Stromal cell of bone marrow (primary cell): ENCODE data around the gene LHPP.
"Not testable (repeated sequence)": the region's sequence is repeated elsewhere in the genome, so short reads cannot be mapped to it uniquely, and the experiment has no call there.

Source experiments
- DNase-seq: peaks from one replicate; pipeline ENCODE4 v3.0.0-alpha.2; 2012; ENCODE audit warnings: low read depth

Gene LHPP

DNA sequence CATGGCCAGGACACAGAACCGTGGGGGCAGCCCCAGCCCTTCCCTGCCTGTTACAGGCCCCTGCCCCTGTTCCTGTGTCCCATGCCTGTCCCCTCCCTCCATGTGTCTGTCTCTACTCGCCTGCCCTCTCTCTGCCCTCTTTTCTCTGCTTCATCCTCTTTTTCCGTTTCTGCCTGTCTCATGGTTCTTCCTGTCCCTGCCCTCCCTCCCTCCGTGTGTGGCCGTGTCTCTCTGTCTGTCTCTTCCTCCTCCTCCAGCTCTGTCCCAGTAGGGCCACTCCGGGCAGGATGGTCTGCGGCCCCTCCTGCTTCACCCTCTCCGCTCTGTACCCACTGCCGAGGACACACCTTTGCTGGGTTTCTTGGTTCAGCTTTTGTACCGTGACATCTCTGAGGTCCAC is 145.2 kb downstream of the LHPP start:
- DNase-seq = no peak

DNA sequence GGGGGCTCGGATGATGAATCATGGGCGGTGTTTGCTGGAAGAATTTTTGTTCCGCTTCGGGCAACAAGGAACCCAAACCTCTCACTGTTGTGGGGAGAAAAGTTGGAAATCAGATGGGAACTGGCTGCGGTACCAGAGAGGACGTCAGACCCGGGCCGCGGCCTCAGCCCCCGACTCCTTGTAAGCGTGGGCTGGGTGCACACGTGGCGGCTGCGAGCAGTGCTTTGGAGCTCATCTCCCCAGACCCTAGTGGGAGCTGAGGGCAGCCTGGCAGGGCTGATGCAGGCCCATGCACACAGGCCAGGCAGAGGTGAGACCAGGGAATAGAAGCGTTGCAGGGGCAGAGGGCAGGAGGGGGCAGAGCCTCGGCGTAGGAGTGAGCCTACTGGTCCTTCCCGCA is 146.1 kb downstream of the LHPP start:
- no peak for DNase-seq

DNA sequence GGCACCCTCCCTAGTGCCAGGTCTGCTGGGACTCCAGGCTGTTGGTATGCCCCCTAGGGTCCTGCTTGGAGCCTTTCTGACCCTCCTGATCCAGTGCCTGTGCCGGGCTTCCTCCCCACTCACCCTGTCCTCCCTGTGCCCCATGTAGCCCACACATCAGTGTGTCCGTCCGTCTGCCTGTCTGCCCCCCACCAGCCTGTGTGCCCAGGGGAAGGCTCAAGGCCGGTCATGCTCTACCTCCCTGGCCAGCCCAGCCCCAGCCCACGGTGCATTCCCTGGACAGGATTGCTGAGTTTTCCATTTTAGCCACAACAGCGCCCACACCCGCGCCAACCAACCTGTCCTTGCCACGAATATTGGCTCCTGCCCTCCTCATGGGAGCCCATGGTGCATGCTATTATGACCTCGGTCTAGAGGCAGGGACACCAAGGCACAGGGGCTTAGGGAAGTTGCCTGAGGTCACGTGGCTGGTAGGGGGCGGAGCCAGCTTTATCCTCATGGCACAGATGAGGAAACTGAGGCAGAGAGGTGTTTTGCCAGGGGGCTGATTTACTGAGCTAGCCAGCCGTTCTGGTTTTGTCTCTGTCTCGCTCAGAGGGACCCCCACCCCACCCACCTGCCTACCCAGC is 146.6 kb downstream of the LHPP start:
- DNase-seq = no peak

DNA sequence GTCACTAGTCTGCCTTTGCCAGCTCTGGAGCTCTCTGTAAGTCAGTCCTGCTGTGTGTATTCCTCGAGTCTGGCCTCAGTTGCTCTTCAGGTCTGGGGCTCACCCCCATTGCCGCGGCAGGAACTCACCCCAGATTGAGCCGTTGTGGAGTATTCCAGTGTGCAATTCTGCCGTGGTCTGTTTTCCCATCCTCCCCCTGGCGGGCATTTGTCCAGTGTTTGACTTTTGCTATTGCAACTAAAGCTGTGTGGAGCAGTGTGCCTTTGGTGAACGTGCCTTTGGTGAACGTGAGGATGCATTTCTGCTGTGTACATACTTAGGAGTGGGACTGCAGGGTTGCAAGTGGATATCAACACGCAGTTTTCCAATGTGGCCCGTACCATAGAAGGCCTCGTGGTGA is 148.1 kb downstream of the LHPP start:
- no peak for DNase-seq

DNA sequence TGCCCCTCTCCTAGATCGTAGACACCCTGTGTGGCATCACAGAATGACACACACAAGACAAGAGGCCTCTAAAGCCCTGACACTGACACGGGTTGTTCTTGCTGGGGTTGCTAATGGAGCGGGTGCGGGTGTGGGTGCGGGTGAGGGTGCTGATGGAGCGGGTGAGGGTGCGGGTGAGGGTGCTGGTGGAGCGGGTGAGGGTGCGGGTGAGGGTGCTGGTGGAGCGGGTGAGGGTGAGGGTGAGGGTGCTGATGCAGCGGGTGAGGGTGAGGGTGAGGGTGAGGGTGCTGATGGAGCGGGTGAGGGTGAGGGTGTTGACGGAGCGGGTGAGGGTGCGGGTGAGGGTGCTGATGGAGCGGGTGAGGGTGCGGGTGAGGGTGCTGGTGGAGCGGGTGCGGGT is 148.6 kb downstream of the LHPP start:
- not testable (repeated sequence) for DNase-seq

DNA sequence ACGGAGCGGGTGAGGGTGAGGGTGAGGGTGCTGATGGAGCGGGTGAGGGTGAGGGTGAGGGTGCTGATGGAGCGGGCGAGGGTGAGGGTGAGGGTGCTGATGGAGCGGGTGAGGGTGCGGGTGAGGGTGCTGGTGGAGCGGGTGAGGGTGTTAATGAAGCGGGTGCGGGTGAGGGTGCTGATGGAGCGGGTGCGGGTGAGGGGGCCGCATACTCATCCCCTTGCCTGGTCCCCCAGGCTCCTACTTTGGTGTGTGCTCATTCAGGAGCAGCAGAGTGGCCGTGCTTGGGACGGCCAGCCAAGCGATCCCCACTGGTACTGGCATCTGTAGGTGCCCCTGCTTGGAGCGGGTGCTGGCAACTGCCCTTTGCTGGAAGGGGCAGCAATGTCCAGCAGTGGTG is 149.2 kb downstream of the LHPP start:
- not testable (repeated sequence) for DNase-seq

DNA sequence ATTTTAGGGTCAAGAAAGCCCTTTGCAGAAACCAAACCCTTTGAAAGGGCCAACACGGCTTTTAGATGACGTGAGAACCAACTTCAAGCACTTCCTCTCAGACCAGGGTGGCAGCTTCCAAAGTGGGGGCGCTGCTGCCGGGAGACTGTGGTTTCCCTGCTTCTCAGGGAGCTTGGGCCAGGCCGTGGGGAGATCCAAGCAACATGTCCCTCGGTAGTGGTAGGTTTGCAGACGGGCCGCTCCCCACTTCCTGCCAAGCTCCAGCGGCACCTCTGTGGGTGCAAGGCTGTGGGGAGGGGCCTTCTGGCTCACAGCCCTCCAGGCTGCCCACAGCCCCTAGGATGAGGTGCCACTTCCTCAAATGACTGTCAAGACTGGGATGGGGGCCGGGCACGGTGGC is 150.1 kb downstream of the LHPP start:
- DNase-seq = no peak

DNA sequence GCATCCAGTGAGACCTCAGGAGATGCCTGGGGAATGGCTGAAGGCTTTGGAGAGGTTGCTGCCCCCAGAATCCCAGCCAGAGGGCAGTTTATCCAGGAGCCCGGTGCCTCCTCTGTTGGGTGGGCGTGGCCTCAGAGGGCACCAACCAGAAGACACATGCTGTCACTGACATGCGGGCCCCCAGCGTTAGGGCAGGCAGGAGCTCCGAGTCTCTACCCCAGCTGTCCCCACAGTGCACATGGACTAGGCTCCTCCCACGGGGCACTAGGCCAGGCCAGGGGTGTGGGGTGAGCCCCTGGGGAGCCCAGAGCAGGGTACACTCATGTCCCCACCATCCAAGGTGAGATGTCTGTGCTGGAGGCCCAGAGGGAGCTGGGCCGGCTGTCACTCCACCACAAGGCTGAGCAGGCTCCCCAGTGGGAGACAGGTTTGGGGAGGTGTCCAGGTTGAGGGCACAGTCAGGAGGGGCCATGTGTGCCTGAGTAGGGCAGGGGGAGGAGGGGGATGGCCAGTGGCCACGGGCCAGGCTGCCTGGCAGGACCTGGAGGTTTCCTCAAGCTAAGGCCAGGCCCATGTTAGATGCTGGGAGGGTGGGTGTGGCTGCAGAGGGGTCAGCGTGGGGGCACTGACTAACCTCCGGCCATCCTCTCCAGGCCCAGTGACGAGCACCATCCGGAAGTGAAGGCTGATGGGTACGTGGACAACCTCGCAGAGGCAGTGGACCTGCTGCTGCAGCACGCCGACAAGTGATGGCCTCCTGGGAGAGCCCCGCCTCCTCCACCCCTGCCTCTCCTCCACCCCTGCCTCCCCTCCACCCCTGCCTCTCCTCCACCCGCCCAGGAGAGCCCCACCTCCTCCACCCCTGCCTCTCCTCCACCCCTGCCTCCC is 151.2 kb downstream of the LHPP start:
- no peak for DNase-seq

DNA sequence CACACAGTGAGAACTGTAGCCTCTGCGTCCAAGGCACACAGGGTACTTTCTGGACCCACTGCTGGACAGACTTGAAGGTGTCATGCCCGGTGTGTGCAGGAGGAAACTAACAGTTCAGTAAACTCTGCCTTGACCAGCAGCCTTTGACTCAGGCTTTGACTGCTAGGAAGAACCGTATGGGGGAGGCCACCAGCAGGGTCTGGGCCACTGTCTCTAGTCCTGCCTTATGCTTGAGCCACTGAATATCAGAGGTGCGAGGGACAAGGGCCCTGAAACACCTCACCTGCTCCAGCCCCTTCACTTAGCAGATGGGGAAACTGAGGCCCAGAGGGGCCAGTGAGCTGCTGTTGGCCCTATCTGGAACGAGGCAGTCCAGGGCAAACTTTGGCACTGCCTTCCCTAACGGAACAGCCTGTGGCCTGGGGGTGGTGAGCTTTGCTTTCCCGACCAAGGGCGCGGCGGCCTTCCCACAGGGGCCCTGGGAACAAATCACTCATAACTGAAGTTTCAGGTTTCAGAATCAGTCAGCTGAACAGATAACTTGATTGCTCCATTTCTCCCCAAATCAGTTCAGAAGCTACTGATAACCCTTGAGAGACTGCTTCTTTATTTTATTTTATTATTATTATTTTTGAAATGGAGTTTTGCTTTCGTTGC is 152.5 kb downstream of the LHPP start:
- no peak for DNase-seq

DNA sequence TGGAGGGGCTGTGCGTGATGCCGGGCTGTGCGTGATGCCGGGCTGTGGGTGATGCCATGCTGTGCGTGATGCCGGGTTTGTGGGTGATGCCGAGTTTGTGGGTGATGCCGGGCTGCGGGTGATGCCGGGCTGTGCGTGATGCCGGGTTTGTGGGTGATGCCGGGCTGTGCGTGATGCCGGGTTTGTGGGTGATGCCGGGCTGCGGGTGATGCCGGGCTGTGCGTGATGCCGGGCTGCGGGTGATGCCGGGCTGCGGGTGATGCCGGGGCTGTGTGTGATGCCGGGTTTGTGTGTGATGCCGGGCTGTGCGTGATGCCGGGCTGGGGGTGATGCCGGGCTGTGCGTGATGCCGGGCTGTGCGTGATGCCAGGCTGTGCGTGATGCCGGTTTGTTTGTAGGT is 153.6 kb downstream of the LHPP start:
- DNase-seq = no peak

DNA sequence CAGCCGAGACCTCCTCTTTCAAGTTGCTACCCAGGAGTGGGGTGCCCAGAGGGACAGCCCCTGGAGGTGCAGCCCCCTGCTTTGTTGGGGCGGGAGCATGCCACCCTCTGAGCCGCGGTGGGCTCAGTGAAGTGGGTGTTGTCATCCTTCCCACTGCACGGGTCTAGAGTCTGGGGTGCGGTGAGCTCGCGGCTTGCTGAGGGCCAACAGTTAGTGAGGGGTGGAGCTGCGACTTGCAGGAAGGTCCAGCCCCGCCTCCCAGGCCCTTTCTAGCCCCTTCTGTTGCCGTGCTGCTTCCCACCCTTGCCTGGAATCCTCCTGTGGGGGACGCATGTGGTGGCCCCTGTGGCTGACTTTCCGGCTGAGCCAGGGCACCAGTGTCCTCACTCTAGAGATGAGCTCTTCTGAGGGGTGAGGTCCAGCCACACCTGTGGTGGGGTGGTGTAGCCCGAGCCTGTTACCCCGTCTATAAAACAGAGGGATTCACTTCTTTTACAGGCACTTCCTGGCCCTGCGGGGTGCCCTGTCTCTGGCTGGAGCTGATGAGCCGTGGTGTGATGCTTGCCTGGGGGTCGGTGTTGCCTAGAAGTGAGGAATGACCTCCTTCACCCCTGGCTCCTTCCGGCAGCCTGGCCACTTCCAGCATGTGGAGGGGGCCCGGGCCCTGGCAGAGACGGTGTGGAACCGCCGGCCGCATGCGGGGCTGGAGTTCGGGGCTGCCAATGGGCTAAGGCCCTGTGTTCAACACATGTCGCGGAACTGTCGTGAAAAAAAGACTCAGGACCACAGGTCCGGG is 154.6 kb downstream of the LHPP start:
- DNase-seq = no peak

DNA sequence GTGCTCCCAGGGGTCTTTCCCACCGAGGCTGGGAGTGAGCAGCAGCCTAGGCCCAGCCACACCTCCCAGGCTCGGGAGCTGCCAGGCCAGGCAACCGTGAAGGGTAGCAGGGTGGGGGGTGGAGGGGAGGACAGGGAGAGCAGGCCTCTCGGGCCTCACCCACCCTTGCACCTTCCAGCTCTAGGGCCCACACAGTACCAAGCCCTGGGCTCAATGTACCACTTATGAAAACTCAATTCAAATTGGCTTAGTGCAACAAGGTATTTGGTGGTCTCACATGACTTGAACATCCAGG is 155.2 kb downstream of the LHPP start:
- no peak for DNase-seq

DNA sequence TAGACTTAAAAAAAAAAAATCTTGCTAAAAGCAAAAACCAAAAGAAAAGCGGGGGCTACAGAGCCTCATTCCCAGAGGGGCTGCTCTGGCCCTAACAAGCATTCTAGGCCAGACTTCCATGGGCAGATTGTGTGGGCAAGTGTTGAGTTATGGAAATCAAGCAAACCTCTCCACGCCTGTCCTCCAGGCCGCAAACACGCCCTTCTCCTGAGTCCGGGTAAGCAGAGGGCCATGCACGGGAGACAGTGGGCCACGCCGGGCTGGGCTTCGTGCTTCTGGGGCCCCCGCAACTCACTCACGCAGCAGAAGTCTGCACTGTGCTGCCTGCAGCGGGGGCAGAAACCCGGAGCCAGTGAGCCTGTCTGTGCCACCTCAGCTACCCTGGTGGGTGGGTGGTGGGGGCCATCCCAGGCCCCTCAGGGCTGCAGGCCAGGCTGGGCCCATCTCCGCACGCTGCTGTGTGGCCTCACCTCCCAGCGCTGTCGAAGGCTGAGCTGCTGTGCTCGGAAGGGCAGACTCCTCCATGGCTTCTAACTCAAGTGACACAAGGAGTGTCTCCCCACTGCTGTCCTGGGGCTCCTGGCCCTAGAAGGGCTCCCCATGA is 156.9 kb downstream of the LHPP start:
- no peak for DNase-seq

DNA sequence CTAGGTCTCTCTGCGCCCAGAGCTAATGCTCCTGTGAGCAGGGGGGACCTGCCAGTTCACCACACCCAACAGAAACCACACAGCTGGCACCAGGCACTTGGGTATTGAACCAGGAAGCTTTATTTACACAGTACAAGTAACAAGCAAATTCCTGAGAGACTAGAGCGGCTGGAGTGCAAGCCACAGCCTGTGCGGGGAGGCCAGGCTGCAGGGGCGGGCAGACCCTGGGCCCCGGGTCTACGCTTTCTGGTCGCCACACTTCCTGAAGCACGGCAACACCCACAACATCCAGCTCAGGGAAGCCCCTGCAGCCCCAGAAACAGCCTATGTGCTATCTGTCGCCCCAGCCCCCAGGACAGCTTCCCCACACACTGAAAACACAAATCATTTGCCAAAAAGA is 157.6 kb downstream of the LHPP start:
- no peak for DNase-seq

DNA sequence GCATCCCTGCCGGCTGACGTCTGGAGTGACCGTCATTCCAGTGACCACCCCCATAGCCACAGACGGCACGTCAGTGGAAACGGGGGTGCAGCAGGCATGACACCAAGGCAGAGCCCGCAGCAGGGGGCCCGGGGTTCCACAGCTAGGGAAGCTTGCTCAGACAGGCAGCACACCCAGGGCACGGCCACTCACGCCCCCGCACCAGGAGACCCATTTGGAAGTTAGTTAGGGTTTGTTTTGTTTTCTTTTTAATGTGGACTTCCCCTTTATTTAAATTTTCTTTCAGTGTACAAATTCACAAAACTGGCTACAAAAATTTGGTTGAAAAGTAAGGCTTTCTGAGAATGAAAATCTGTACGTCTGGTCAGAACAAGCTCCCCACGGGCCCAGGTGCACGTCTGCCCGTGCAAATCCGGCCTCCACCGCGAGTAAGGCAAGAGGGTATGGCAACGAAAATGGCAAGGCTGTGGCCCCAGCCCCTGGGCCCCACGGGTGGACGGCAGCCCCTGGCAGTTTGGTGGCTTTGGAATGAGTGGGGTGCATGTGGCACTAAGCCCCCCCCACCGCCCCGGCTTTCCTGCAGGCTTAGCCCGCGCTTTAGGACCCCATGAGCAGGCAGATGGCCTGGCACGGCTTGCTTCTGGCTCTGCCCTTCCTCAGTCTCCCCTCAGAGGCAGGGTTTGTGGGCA is 158.3 kb downstream of the LHPP start:
- DNase-seq = no peak

DNA sequence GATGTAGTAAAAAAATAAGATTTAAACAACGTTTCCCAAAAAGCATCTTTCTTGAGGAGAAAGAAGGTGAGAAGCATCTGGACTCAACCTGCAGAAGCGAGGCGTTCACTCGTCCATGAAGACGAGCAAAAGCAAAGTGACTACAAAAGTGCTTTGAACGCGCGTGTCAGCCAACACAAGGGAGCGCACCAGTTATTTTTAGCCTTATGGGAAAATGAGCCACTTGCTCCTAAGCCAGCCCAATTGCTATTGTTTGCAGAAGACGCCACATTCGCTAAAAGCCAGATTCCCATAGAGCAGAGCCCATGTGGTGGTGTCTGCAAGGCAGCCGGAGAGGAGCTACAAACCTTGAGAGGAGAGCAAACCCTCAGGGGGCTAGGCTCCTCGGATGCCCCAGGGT is 160.0 kb downstream of the LHPP start:
- no peak for DNase-seq

DNA sequence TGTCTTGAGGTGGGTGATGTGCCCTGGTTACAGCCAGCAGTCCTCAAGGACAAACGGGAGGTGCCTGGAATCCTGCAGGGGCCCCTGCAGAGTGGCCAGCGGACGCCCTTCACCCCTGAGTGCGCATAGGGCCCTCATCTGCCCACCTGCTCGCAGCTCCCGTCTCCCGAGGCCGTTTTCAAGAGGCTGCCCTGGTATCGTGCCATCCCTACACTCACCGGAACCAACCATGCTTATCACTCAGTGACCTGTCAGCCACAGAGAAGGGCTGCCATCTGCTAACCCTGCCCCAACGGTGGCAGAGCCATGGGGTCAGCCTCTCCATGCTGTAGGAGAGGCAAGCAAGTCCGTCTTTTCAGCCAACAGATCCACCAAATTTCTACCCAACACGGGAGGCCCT is 160.5 kb downstream of the LHPP start:
- no peak for DNase-seq

DNA sequence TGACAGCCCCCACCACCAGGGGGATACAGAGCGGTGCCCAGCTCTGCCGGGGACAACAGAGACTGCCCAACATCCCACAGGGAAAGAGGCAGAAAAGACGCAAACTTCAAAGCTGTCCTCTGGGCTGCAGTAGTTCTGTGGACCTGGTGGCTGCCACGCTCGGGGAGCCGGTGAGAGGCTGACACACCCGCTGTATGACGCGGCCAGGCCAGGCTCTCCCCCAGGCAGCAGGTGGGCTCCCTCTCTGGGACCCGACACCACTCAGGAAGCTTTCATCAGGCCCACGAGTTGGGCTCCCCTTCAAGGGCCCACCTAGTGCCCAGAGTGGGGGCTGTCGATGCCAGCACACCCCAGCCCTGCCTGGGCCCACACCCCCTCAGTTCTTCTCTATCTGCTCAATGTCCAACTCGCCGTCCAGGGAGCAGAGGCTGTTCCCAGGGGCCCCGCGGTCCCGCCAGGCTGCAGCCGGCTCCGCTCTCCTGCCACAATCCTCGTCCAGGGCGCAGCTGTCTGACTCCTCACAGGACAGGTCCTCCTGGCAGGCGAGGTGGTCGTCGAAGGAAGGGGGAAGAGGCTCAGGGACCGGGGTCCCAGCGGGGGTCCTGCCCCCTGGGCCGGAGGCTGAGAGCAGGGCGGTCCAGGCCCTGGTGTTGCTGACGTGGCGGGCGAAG is 161.4 kb downstream of the LHPP start:
- no peak for DNase-seq

DNA sequence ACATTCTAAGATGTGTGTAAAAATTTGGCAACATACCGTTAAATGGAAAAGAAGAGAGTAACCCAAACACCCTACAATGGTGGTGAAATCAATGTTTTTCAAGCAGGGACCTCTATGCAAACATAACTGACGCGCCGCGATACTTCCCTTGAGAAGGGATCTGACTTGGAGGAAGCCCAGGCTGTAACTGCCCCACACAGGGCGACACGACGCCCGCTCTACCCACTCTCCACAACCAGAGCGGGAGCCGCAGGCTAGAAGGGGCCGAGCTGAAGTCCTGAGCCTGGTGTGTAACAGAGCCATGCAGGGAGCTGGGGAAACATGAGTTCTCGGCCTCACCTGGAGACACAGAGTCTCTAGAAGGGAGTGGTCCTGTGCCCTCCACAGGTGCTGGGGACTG is 162.4 kb downstream of the LHPP start:
- no peak for DNase-seq

DNA sequence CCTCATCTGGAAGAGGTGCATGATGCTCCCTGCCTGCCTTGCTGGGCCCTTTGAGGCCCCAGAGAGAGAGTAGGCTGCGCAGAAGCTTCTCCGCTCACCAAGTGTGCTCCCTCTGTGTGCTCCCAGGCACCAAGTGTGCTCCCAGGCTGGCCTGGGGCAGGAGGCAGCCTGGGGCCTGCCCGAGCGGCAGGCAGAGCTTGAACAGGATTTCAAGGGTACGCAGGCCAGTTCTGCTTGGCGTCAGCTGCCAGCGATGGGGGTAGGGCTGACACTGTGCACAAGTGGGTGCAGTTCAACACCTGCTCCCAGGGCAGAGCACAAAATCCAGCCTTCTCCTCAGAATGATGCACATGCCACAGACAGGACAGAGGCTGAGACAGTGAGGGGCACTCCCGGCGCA is 162.8 kb downstream of the LHPP start:
- DNase-seq = no peak

DNA sequence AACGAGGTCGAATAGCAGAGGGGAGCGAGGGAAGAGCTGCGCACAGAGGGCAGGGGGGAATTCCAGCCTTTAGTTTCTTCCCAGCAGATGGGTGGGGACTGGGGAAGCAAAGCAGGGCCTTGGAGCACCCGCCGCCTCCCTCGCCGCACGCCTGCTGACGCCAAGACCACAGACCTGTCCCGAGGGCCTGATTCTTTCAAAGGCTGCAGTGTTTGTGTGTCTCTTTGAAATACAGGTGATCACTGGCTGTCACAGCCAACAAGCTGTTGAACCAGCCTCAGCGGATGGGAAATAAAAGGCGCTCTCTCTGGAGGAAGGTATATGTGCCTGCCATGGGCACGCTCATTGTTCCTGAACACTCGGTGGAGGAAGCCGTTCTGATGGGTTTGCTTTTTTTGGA is 163.3 kb downstream of the LHPP start:
- DNase-seq = no peak
